Fibroblast of pulmonary artery (primary cell): ENCODE measurements around the gene TMEM132D.

Experiments
- DNase-seq: peaks from one replicate; pipeline ENCODE4 v3.0.0-alpha.2; 2010; ENCODE audit warnings: low read depth
- H3K4me3 ChIP-seq: replicated peaks from 2 replicates; pipeline ENCODE4 v1.5.1; 2011; ENCODE audit warnings: low read depth, mild to moderate bottlenecking, control low read depth, low read length, moderate library complexity
- TF ChIP-seq, protein P1 (sequence below): IDR thresholded peaks from 2 replicates; pipeline ENCODE4 v1.5.1; 2011; ENCODE audit warnings: mild to moderate bottlenecking, control low read depth, low read length, inconsistent platforms; ENCODE audit errors: missing control alignments

The TMEM132D gene

DNA sequence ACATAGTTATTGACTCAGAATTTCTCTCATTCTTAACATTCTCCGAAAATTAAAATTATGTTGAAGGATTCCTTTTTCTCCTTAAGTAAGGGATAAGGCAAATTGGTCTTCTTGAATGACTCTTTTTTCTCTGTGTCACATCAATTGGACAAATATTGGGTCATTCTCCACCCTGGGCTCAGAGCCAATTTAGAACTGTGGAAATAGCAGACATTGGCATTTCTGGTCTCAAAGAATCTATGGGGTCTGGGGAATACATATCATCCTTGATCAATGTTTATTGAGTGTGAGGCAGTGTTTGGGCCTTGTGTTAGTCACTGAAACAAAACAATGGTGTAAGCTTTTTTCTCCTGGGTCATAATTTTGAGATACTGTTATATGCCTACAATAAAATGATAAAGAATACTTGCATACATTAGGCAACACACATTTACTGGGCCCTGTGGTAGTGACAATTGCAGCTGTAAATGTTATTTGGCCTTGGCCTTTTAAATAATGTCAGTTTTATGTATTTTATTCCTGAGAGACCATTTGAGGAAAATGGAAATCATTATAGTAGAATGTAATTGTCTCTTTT, 414.6 kb downstream of the TMEM132D start:
- no peak overlapping the region for H3K4me3 ChIP-seq
- TF ChIP-seq, protein P1, sequence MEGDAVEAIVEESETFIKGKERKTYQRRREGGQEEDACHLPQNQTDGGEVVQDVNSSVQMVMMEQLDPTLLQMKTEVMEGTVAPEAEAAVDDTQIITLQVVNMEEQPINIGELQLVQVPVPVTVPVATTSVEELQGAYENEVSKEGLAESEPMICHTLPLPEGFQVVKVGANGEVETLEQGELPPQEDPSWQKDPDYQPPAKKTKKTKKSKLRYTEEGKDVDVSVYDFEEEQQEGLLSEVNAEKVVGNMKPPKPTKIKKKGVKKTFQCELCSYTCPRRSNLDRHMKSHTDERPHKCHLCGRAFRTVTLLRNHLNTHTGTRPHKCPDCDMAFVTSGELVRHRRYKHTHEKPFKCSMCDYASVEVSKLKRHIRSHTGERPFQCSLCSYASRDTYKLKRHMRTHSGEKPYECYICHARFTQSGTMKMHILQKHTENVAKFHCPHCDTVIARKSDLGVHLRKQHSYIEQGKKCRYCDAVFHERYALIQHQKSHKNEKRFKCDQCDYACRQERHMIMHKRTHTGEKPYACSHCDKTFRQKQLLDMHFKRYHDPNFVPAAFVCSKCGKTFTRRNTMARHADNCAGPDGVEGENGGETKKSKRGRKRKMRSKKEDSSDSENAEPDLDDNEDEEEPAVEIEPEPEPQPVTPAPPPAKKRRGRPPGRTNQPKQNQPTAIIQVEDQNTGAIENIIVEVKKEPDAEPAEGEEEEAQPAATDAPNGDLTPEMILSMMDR = no peak
- no peak for DNase-seq

DNA sequence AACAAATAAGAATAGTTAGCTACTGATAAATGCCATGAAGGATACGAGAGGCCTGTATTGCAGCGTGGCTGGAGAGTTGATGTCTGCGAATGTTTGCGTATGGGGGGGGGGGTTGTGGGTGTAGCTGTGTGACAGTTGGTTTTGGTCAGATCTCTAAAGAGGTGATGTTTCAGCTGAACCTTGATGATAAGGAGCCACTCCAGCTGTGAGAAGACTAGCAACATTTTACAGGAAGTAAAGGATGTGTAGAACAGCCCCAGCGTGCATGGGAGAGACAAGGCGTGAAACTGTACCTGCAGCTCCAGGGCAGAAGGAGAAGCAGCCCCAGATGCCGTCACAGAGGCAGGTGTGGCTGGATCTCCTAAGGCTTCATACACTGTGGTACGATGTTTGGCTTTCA, 416.9 kb downstream of the TMEM132D start:
- DNase-seq = no peak
- H3K4me3 ChIP-seq = no peak overlapping the region
- TF ChIP-seq, protein P1 = no peak

DNA sequence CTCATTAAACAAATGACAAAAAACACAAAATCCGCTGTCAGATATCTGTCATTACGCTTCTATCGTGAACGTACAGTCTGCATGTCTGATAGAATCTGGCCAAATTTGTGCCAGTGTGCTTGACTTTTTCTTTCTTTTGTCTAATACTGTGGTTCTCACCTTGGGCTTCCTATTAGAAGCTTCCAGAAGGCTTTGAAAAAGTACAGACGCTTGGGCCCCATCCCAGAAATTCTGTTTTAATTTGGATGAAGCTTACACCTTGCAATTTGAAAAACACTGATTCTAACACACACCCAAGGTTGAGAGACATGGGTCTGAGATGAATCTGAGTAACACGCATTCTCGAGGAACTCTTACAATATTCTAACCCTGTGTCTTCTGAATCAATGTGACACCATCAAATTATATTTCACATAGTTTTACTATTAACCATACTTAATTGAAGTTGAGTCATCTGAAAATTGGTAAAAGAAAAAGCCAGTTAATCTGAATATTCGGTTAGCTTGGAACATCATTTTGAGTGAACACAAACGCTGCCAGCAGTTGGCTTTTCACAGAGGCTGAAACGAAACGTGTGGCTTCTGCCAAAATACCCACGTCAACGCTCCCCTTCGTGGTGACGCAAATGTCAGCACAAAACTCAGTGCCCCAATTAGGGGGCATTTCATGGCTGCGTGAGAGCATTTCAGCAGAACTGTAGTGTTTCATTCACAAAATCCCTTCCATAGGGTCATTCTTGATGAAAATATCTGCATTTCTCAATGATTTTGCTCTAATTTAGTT, 420.5 kb downstream of the TMEM132D start:
- no peak overlapping the region for H3K4me3 ChIP-seq
- TF ChIP-seq, protein P1 = no peak
- no peak for DNase-seq

DNA sequence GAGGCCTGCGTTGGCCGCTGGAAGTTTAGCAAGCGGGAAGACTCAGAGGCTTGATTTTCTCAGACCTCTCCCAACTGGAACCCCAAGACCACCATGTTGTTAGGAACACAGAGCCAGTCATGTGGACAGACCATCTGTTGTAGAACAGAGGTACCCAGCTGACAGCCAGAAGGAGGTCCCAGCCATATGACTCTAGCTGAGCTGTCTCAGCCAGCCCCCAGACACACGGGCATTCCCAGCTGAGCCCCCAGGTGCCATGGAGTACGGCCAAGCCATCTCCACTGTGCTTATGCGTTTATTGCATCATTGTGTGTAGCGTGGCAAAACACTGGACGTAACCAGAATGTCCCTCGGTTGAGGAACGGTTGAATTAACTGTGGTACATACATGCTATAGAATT, 421.9 kb downstream of the TMEM132D start:
- TF ChIP-seq, protein P1 = no peak
- H3K4me3 ChIP-seq = no peak overlapping the region
- no peak for DNase-seq

DNA sequence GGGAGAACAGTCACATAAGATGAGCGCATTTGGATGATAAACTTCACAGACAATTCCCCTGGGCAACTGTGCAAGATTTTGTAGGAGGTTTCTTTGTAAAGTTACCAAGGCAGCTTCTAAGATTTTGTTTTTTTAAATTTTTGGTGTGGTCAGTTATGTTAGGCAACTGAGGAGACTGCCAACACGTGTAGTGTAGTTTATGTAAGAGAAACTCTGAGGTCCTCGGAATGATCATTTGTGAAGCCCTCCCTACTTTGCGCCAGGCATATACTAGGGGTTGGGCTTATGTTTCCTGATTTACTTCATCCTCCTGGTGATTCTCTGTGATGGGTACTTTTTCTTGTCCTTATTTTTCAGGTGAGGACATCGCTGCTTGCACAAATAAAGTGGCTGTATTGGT, 433.6 kb downstream of the TMEM132D start:
- H3K4me3 ChIP-seq = no peak overlapping the region
- TF ChIP-seq, protein P1 = no peak
- no peak for DNase-seq

DNA sequence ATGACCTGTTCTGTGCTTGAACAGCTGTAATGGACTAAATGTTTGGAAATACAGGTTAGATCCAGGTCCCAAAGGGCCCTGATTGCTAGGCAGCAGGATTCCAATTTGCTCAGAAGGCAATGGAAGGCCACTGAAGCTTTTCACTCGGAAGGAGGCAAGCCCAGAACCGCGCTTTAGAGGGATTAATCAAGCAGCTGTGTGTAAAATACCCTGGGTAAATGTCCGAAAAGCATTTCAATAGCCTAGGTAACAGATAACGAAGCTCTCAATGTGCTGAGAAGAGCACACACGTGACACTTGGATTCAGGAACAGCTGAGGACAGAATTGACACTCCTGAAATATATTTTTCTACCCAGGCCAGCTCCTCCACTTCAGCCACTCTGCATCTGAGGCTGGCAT, 436.1 kb downstream of the TMEM132D start:
- TF ChIP-seq, protein P1 = no peak
- no peak for DNase-seq
- H3K4me3 ChIP-seq = no peak overlapping the region

DNA sequence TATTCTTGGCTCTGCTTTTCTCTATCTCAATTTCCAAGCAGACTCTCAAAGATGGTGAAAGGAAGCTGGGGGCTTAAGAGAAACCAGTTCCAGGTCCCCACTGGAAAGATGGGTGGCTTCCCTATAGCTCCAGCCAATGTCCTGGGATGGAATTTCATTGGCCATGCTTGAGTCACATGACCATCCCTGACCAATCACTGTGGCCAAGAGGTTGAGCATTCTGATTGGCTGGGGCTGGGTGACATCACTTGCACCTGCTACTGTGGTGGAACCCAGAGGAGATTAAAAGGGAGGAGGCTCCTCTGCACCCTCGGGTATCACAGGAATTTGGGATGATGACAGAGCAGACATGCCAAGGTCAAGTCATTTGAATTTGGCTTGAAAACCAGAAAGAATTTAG, 436.5 kb downstream of the TMEM132D start:
- TF ChIP-seq, protein P1 = no peak
- no peak for DNase-seq
- no peak overlapping the region for H3K4me3 ChIP-seq
